Upper lobe of left lung (tissue), 4 donors: Measurements from ENCODE around the gene APOF.

Experiments
- CTCF ChIP-seq, 6 experiments: fragments of 450-650 bp in 4 of 6; fragments of 200-600 bp in 2 of 6; sonication (generic) in 2 of 6; IDR thresholded peaks; one replicate each; pipeline ENCODE4 v1.5.1; 2016 to 2019; ENCODE audit warnings: antibody characterized with exemption in 6 of 6
- EP300 ChIP-seq, 4 donors: sonication (generic); formaldehyde crosslinking; IDR thresholded peaks; one replicate each; pipeline ENCODE4 v1.5.1; 2017; ENCODE audit warnings: antibody characterized with exemption in 4 of 4, control low read depth in 2 of 4
- POLR2AphosphoS5 ChIP-seq, 2 donors: sonication (generic); formaldehyde crosslinking; IDR thresholded peaks; one replicate each; pipeline ENCODE4 v1.5.1; 2017; ENCODE audit warnings: antibody characterized with exemption in 2 of 2

DNA sequence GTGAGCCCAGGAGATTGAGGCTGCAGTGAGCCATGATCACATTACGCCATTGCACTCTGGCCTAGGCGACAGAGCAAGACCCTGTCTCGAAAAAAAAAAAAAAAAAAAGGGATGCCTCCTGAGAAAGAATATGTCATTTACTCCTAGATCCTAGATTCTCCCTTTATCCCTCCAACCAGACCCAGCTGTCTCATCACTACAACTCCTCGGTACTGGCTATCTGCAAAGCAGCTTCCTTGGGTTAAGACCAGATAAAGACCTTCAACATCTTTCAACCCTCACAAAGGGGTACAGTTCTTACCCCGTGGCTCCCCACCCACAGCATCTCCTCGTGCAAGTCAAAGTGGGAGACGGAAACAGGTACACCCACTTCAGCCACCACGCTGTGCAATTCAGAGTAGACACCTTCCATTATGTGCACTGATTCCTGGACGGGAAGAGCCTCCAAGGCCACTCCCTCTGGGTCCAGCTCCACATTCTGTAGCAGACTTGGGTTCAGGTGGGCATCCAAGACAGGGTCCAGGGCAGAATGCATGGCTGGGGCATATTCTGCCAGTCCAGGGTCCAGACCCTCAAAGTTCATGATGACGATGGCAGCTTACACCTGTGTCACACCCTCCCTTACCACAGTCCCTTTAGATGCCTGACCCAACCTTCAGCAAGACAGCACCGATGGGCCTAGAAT is 30.0 kb downstream of the APOF start:
- TF ChIP-seq CTCF (IDR thresholded peaks at IDR 0.05), result no peak
- TF ChIP-seq EP300 (IDR thresholded peaks at IDR 0.05), result no peak
- TF ChIP-seq POLR2AphosphoS5 (IDR thresholded peaks at IDR 0.05), result no peak
